ENCODE measurements around the gene RD3L. TPM values are rescaled to one million over a fixed set of nuclear protein-coding genes. Genes with fewer than 3 reads are reported as not detected.

The RD3L gene
- total RNA-seq, 4 donors from 2014 or later = not detected

DNA sequence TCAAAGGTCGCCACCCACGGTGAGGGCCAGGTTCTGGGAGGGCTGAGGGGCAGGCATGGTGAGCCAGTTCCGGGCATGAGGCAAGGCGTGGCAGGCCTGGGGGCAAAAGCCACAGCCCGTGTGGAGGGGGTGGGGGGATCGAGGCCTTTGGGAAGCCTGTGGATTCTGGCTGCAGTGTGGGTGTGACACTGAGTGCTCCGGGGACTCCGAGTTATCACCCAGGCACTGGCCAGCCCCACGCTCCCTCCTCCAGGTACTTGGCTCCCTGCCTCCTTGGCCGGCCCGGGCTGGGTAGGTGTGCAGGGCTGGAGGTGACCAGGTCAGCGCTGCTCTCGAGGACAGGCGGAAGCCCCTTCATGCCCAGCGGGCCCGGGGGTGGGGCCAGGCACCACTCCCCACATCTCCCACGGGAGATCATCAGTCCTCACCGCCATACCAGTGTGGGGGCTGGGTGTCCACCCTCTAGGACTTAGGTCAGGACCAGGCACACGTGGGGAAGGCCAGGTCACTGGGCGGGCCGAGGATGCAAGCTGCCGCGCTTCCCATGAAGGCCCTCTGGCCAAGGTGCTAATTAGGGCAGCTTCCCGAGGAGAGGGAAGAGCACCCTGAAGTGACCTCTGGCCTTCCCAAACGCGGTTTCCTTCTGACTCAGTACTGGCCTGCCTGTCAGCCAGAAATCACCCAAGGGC is 48.2 kb downstream of the RD3L start:
- Histone ChIP-seq H3K9me3 (no peaks in the 10 kb centered on the region), H3K4me3 (no peak overlapping the region), H3K27ac (no peak overlapping the region), H3K27me3 (no peaks in the 10 kb centered on the region), H3K36me3 (no peaks in the 10 kb centered on the region), H3K4me1 (peaks cover 0 to 9% (median 0%) of the 10 kb centered on the region in 3 donors)
- WGBS, 2 donors (ENCODE audit: low coverage in 1 of 2) = no CpG with 5 or more reads among the region's 26 CpGs
- TF ChIP-seq EP300 (IDR thresholded peaks at IDR 0.05) (no peak), POLR2A (IDR thresholded peaks at IDR 0.05) (no peak), POLR2AphosphoS5 (IDR thresholded peaks at IDR 0.05) (no peak)
- TF ChIP-seq, protein P1, sequence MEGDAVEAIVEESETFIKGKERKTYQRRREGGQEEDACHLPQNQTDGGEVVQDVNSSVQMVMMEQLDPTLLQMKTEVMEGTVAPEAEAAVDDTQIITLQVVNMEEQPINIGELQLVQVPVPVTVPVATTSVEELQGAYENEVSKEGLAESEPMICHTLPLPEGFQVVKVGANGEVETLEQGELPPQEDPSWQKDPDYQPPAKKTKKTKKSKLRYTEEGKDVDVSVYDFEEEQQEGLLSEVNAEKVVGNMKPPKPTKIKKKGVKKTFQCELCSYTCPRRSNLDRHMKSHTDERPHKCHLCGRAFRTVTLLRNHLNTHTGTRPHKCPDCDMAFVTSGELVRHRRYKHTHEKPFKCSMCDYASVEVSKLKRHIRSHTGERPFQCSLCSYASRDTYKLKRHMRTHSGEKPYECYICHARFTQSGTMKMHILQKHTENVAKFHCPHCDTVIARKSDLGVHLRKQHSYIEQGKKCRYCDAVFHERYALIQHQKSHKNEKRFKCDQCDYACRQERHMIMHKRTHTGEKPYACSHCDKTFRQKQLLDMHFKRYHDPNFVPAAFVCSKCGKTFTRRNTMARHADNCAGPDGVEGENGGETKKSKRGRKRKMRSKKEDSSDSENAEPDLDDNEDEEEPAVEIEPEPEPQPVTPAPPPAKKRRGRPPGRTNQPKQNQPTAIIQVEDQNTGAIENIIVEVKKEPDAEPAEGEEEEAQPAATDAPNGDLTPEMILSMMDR (IDR thresholded peaks at IDR 0.05) = no peak
- ATAC-seq = no peak

DNA sequence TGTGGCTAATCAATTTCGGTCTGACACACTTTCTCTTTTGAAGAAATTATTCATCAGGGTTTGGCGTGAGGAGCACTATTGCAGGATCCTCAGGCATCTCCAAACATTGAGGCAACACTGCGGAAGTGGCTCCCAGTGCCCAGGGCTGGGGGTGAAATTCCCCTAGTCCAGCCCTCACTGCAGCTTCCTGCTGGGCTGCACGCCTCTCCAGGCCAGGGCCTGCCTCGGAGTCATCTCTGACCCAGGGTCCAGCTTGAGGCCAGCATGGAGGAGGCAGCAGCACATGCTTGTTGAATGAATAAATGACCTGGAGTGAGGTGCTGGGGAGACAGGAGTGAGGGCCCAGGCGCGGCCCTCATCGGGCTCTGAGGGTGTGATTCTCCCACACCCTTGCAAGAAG is 50.1 kb downstream of the RD3L start:
- peaks cover 0 to 4% (median 0%) of the 10 kb centered on the region in 3 donors for H3K4me1 ChIP-seq
- TF ChIP-seq EP300 (IDR thresholded peaks at IDR 0.05) = no peak
- TF ChIP-seq, protein P1 (IDR thresholded peaks at IDR 0.05) = no peak
- TF ChIP-seq POLR2A (IDR thresholded peaks at IDR 0.05) = no peak
- TF ChIP-seq POLR2AphosphoS5 (IDR thresholded peaks at IDR 0.05) = no peak
- H3K9me3 ChIP-seq = no peaks in the 10 kb centered on the region
- no peaks in the 10 kb centered on the region for H3K27me3 ChIP-seq
- H3K36me3 ChIP-seq = no peaks in the 10 kb centered on the region
- no peak overlapping the region for H3K27ac ChIP-seq
- WGBS, 2 donors (ENCODE audit: low coverage in 1 of 2) = 80 to 95% methylated on average over 2 to 3 of the region's 8 CpGs
- no peak for ATAC-seq
- no peak overlapping the region for H3K4me3 ChIP-seq

GRCh38 chr14:103891667-103892215 is 50.6 kb downstream of the RD3L start:
- 91 to 94% methylated on average over 6 to 7 of the region's 15 CpGs for WGBS, 2 donors (ENCODE audit: low coverage in 1 of 2)
- TF ChIP-seq, protein P1 (IDR thresholded peaks at IDR 0.05) = no peak
- TF ChIP-seq POLR2AphosphoS5 (IDR thresholded peaks at IDR 0.05) (no peak), POLR2A (IDR thresholded peaks at IDR 0.05) (no peak), EP300 (IDR thresholded peaks at IDR 0.05) (no peak)
- no peaks in the 10 kb centered on the region for H3K36me3 ChIP-seq
- no peaks in the 10 kb centered on the region for H3K9me3 ChIP-seq
- no peaks in the 10 kb centered on the region for H3K27me3 ChIP-seq
- H3K4me3 ChIP-seq = no peak overlapping the region
- H3K27ac ChIP-seq = no peak overlapping the region
- H3K4me1 ChIP-seq = no peaks in the 10 kb centered on the region
- no peak for ATAC-seq

DNA sequence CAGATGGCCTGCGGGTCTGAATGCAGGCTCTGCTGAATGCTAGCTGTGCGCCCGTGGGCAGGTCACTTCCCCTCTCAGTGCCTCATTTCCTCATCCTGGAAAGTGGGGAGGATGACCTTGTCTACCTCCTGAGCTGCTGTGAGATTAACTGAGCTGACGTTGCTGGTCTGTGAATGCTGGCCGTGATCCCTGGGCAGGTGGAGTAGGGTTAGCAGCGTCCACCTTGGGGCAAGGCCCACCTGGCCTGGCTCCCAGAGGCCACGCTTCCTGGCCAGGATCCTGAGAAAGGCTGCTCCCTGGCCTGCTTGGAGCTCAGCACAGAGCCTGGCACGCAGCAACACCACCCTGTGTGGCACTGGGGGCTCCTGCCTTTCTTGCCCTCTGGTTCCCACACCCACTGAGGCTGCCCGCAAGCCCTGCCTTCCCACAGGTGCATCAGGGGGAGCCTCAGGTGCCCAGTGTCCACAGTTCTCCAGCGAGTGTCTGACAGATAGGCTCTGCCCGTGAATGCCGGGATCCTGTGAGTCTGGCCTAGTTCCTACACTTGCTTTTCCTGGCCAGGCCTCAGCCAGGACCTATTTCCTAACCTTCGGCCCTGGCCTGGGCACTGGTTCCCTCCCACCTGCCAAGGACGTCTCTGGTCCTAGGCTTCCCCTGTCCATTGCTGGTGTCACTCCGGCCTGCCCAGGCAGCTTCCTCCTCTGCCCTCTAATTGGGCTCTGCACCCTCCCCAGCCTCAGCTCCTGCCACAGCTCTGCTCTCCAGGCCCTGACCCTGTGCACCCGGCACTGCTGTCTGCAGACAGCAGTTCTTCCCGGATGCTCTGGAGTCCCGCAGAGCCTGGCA is 51.3 kb downstream of the RD3L start:
- Histone ChIP-seq H3K27ac (no peak overlapping the region), H3K4me1 (no peaks in the 10 kb centered on the region), H3K27me3 (no peaks in the 10 kb centered on the region), H3K36me3 (no peaks in the 10 kb centered on the region), H3K9me3 (no peaks in the 10 kb centered on the region), H3K4me3 (no peak overlapping the region)
- ATAC-seq = peak; percentile 17
- TF ChIP-seq, protein P1 (IDR thresholded peaks at IDR 0.05) = no peak
- no peak for TF ChIP-seq POLR2A (IDR thresholded peaks at IDR 0.05)
- no peak for TF ChIP-seq POLR2AphosphoS5 (IDR thresholded peaks at IDR 0.05)
- TF ChIP-seq EP300 (IDR thresholded peaks at IDR 0.05) = no peak
- 90 to 100% methylated on average over 2 to 4 of the region's 18 CpGs for WGBS, 2 donors (ENCODE audit: low coverage in 1 of 2)

Other genes starting within 250 kb of the RD3L start
- 1 to 10 TPM; 1.2 to 7.8 (median 3.6) TPM for gene XRCC3, start 227.1 kb downstream of the RD3L start, total RNA-seq
- 100 to 1,000 TPM; 128 to 268 (median 205) TPM for gene ZFYVE21, start 226.7 kb downstream of the RD3L start, total RNA-seq
- 10 to 100 TPM; 13.9 to 24.8 (median 17.5) TPM for gene PPP1R13B, start 95.0 kb downstream of the RD3L start, total RNA-seq
- 1 to 10 TPM; 1.6 to 5.4 (median 2.3) TPM for gene TDRD9, start 14.1 kb downstream of the RD3L start, total RNA-seq
- 1 to 10 TPM in 1 of 4 donors, under 1 TPM in 1, not detected in 2; 0.13 to 1.1 TPM for gene ASPG, start 143.2 kb upstream of the RD3L start, total RNA-seq
- gene KIF26A, start 196.1 kb upstream of the RD3L start, total RNA-seq = 1 to 10 TPM; 2.2 to 6.9 (median 2.9) TPM

Data from gastroesophageal sphincter (tissue), 4 donors.